Thyroid gland (tissue), 4 donors: ENCODE measurements around the gene MSLN. TPM values are rescaled to one million over a fixed set of nuclear protein-coding genes. Genes with fewer than 3 reads are reported as not detected.

Experiments
- DNase-seq, 2 donors: peaks; one replicate each; pipeline ENCODE4 v3.0.0-alpha.2; 2019
- H3K27ac ChIP-seq, 3 donors: fragments of 200-600 bp; sonication (generic); 1 replicate in 2 of 3; 2 replicates in 1 of 3; pipeline ENCODE4 v1.5.1; 2016 to 2019; ENCODE audit warnings: mild to moderate bottlenecking in 1 of 3, moderate library complexity in 1 of 3
- H3K27me3 ChIP-seq: fragments of 200-600 bp; sonication (generic); one replicate; pipeline ENCODE4 v1.5.1; 2019
- H3K36me3 ChIP-seq, 2 donors: fragments of 200-600 bp; sonication (generic); one replicate each; pipeline ENCODE4 v1.5.1; 2016 to 2019
- H3K4me1 ChIP-seq, 2 donors: fragments of 200-600 bp; sonication (generic); one replicate each; pipeline ENCODE4 v1.5.1; 2017 to 2019
- H3K4me3 ChIP-seq, 3 donors: fragments of 200-600 bp; sonication (generic); replicated peaks in 1 of 3; 1 replicate in 2 of 3; 2 replicates in 1 of 3; pipeline ENCODE4 v1.5.1; 2016; ENCODE audit warnings: mild to moderate bottlenecking in 1 of 3
- H3K9me3 ChIP-seq: fragments of 200-600 bp; sonication (generic); one replicate; pipeline ENCODE4 v1.5.1; 2017
- POLR2A ChIP-seq, 2 donors: fragments of 450-650 bp; IDR thresholded peaks; one replicate each; pipeline ENCODE4 v1.6.1; 2017; ENCODE audit warnings: antibody characterized with exemption in 2 of 2, mild to moderate bottlenecking in 2 of 2, moderate library complexity in 1 of 2
- WGBS, 2 donors: methylation state at CpG; one replicate each; pipeline ENCODE4 v1.1.5; 2017; 5-methylcytosine and 5-hydroxymethylcytosine counted together
- intact Hi-C: fragments of 100-400 bp; cut with DNase I; formaldehyde crosslinking; loops from one replicate; pipeline ENCODE4 v1.15.1; 2023
- total RNA-seq, 4 donors: library from RNA; depleted of rRNA; stranded (reverse); fragments of >200 nt; gene quantifications; one replicate each; pipeline ENCODE4 v1.2.3, GENCODE V29; 2016
- TF ChIP-seq, protein P1 (sequence below), 6 experiments: fragments of 200-600 bp in 3 of 6; fragments of 450-650 bp in 3 of 6; sonication (generic) in 3 of 6; IDR thresholded peaks; one replicate each; pipeline ENCODE4 v1.5.1; 2016 to 2019; ENCODE audit warnings: antibody characterized with exemption in 6 of 6, mild to moderate bottlenecking in 2 of 6, inconsistent platforms in 1 of 6, moderate library complexity in 1 of 6

MSLN gene
- total RNA-seq, 4 donors from 2014 or later: not detected

GRCh38 chr16:801584-802363 lies 41.2 kb downstream of the MSLN start:
- H3K27ac ChIP-seq: no peak overlapping the region
- intact Hi-C loops: no loop called here
- WGBS, 2 donors: 51 to 57% methylated on average over 4 to 5 of the region's 22 CpGs
- TF ChIP-seq, protein P1, sequence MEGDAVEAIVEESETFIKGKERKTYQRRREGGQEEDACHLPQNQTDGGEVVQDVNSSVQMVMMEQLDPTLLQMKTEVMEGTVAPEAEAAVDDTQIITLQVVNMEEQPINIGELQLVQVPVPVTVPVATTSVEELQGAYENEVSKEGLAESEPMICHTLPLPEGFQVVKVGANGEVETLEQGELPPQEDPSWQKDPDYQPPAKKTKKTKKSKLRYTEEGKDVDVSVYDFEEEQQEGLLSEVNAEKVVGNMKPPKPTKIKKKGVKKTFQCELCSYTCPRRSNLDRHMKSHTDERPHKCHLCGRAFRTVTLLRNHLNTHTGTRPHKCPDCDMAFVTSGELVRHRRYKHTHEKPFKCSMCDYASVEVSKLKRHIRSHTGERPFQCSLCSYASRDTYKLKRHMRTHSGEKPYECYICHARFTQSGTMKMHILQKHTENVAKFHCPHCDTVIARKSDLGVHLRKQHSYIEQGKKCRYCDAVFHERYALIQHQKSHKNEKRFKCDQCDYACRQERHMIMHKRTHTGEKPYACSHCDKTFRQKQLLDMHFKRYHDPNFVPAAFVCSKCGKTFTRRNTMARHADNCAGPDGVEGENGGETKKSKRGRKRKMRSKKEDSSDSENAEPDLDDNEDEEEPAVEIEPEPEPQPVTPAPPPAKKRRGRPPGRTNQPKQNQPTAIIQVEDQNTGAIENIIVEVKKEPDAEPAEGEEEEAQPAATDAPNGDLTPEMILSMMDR (IDR thresholded peaks at IDR 0.05): no peak
- TF ChIP-seq POLR2A (IDR thresholded peaks at IDR 0.05): no peak
- no peaks in the 10 kb centered on the region for H3K36me3 ChIP-seq
- no peak overlapping the region for H3K4me3 ChIP-seq
- no peak for DNase-seq
- no peaks in the 10 kb centered on the region for H3K9me3 ChIP-seq
- peaks cover 0 to 3% of the 10 kb centered on the region in 2 donors for H3K4me1 ChIP-seq
- H3K27me3 ChIP-seq: peaks cover 8% of the 10 kb centered on the region

GRCh38 chr16:802461-802860 lies 41.9 kb downstream of the MSLN start:
- Histone ChIP-seq H3K27ac (no peak overlapping the region), H3K27me3 (peaks cover 8% of the 10 kb centered on the region), H3K9me3 (no peaks in the 10 kb centered on the region), H3K4me3 (no peak overlapping the region), H3K4me1 (peaks cover 0 to 3% of the 10 kb centered on the region in 2 donors), H3K36me3 (no peaks in the 10 kb centered on the region)
- DNase-seq: no peak
- no peak for TF ChIP-seq POLR2A (IDR thresholded peaks at IDR 0.05)
- TF ChIP-seq, protein P1 (IDR thresholded peaks at IDR 0.05): no peak
- WGBS, 2 donors: 64 to 74% methylated on average over 4 to 6 of the region's 7 CpGs
- intact Hi-C loops: no loop called here

DNA sequence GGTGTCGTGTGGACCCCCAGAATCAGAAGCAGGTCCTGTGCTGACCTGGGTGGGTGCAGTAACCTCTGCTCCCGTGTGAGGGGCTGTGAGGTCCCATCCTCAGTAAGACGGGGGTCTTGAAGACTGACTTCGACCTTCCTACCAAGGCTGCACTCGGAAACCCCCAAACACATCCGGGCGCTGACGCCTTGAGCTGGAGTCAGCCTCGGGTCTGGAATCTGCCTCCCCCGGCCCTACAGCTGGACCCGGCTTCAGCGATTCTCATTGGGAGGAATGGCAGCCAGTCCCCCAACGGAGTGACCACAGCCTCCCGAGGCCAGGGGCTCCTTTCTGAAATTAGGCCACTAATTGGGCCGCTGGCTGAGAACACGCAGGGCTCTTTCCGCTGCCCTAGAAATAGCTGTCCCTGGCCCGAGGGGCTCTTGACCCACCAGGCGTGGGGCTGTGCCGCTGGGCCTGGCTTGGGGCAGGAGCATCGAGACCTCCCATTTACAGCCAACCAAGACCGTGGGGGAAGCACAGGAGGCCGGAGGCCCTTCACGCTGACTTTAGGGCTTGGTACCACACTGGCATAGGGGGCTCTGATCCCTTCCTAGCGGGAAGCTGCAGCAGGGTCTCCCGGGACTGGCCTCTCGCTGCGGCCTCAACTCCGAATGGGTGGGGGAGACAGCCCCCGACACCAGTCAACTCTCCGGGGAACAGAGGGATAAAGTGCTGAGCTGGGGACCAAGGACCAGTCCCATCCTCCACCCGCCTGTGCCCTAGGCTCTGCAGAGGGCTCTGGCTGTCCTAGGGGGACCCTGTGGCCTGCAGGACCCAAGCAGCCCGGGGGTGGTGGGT lies 42.6 kb downstream of the MSLN start:
- DNase-seq: no peak
- no peak overlapping the region for H3K27ac ChIP-seq
- no peaks in the 10 kb centered on the region for H3K36me3 ChIP-seq
- H3K4me1 ChIP-seq: peaks cover 3% of the 10 kb centered on the region in 2 donors
- WGBS, 2 donors: 65 to 66% methylated on average over 14 to 19 of the region's 33 CpGs
- intact Hi-C loops: no loop called here
- TF ChIP-seq, protein P1 (IDR thresholded peaks at IDR 0.05): no peak
- no peak for TF ChIP-seq POLR2A (IDR thresholded peaks at IDR 0.05)
- no peaks in the 10 kb centered on the region for H3K9me3 ChIP-seq
- H3K4me3 ChIP-seq: no peak overlapping the region
- H3K27me3 ChIP-seq: peaks cover 8% of the 10 kb centered on the region

DNA sequence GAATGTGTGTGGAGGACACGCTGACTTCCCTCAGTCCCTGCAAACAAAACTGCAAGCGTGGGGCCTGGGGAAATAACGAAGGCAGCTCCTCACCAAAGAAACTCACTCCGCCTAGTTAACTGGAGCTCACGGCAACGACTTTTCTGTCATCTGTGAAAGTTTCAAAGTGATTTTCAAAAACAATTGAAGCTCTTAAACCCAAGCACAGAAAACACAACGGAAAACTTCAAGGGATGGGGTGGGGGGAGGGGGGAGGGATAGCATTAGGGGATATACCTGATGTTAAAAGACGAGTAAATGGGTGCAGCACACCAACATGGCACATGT lies 43.2 kb downstream of the MSLN start:
- H3K27ac ChIP-seq: no peak overlapping the region

More for the DNA sequence above, 43.2 kb downstream of the MSLN start:
- WGBS, 2 donors: 24 to 26% methylated on average over 8 of the region's 8 CpGs
- no peak overlapping the region for H3K4me3 ChIP-seq
- H3K9me3 ChIP-seq: no peaks in the 10 kb centered on the region
- intact Hi-C loops: no loop called here
- peaks cover 8% of the 10 kb centered on the region for H3K27me3 ChIP-seq
- H3K36me3 ChIP-seq: no peaks in the 10 kb centered on the region
- no peak for TF ChIP-seq POLR2A (IDR thresholded peaks at IDR 0.05)
- TF ChIP-seq, protein P1 (IDR thresholded peaks at IDR 0.05): no peak
- H3K4me1 ChIP-seq: peaks cover 8 to 9% of the 10 kb centered on the region in 2 donors
- no peak for DNase-seq
